ENCODE measurements around the gene COL5A1. TPM values are rescaled to one million over a fixed set of nuclear protein-coding genes. Genes with fewer than 3 reads are reported as not detected.

The COL5A1 gene
- total RNA-seq, 1 donor from 2014 or later = 19.8 TPM

- Mint-ChIP-seq H3K27ac (no peak overlapping the region), H3K9me3 (ENCODE audit: low read depth) (no peaks in the 10 kb centered on the region), H3K27me3 (no peaks in the 10 kb centered on the region), H3K36me3 (ENCODE audit: insufficient read depth) (no peaks in the 10 kb centered on the region), H3K4me1 (ENCODE audit: low read depth) (no peaks in the 10 kb centered on the region), H3K4me3 (ENCODE audit: low read depth) (no peak overlapping the region)
- DNase-seq (ENCODE audit: low spot score, unreplicated experiment) = no peak
- no peak for TF ChIP-seq CTCF (IDR thresholded peaks at IDR 0.05; ENCODE audit: unreplicated experiment)
Measured at GRCh38 chr9:134844821-134845220, 203.2 kb downstream of the COL5A1 start.

GRCh38 chr9:134846187-134846586 lies 204.6 kb downstream of the COL5A1 start:
- H3K4me1 Mint-ChIP-seq (ENCODE audit: low read depth) = no peaks in the 10 kb centered on the region
- H3K36me3 Mint-ChIP-seq (ENCODE audit: insufficient read depth) = no peaks in the 10 kb centered on the region
- no peak overlapping the region for H3K4me3 Mint-ChIP-seq (ENCODE audit: low read depth)
- TF ChIP-seq CTCF (IDR thresholded peaks at IDR 0.05; ENCODE audit: unreplicated experiment) = no peak
- no peak for DNase-seq (ENCODE audit: low spot score, unreplicated experiment)
- H3K27me3 Mint-ChIP-seq = no peaks in the 10 kb centered on the region
- H3K9me3 Mint-ChIP-seq (ENCODE audit: low read depth) = no peaks in the 10 kb centered on the region
- no peak overlapping the region for H3K27ac Mint-ChIP-seq

- Mint-ChIP-seq H3K4me1 (ENCODE audit: low read depth) (no peaks in the 10 kb centered on the region), H3K9me3 (ENCODE audit: low read depth) (no peaks in the 10 kb centered on the region), H3K36me3 (ENCODE audit: insufficient read depth) (no peaks in the 10 kb centered on the region), H3K4me3 (ENCODE audit: low read depth) (no peak overlapping the region), H3K27me3 (no peaks in the 10 kb centered on the region), H3K27ac (no peak overlapping the region)
- no peak for DNase-seq (ENCODE audit: low spot score, unreplicated experiment)
- no peak for TF ChIP-seq CTCF (IDR thresholded peaks at IDR 0.05; ENCODE audit: unreplicated experiment)
Measured at GRCh38 chr9:134846699-134847098, 205.1 kb downstream of the COL5A1 start.

GRCh38 chr9:134847138-134847537 lies 205.5 kb downstream of the COL5A1 start:
- Mint-ChIP-seq H3K4me3 (ENCODE audit: low read depth) (no peak overlapping the region), H3K27ac (no peak overlapping the region), H3K36me3 (ENCODE audit: insufficient read depth) (no peaks in the 10 kb centered on the region), H3K4me1 (ENCODE audit: low read depth) (no peaks in the 10 kb centered on the region), H3K27me3 (no peaks in the 10 kb centered on the region), H3K9me3 (ENCODE audit: low read depth) (no peaks in the 10 kb centered on the region)
- TF ChIP-seq CTCF (IDR thresholded peaks at IDR 0.05; ENCODE audit: unreplicated experiment) = no peak
- DNase-seq (ENCODE audit: low spot score, unreplicated experiment) = no peak

GRCh38 chr9:134847752-134848432 lies 206.3 kb downstream of the COL5A1 start:
- H3K9me3 Mint-ChIP-seq (ENCODE audit: low read depth) = no peaks in the 10 kb centered on the region
- TF ChIP-seq CTCF (IDR thresholded peaks at IDR 0.05; ENCODE audit: unreplicated experiment) = no peak
- no peaks in the 10 kb centered on the region for H3K4me1 Mint-ChIP-seq (ENCODE audit: low read depth)
- no peaks in the 10 kb centered on the region for H3K36me3 Mint-ChIP-seq (ENCODE audit: insufficient read depth)
- H3K27ac Mint-ChIP-seq = no peak overlapping the region
- DNase-seq (ENCODE audit: low spot score, unreplicated experiment) = no peak
- no peak overlapping the region for H3K4me3 Mint-ChIP-seq (ENCODE audit: low read depth)
- H3K27me3 Mint-ChIP-seq = no peaks in the 10 kb centered on the region
